Measurements from ENCODE around the gene KCNV2.

DNA sequence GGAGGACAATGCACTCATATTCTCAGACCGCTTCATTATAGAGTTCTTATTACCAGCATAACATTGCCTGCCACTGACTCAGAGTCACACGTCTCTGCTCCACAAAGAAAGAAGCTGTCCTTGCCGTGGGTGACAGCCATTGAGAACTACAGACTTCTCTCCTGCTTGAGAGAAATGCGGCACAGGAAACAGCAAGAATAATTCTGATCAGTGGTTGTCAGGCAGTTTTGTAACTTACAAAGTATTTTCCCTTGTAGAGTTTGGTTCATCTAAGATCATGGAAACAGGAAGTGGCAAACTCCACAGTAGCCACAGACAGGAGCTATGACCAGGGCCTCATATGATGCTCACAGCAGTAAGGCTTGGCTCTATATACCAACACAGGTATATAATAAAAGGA, 47.0 kb downstream of the KCNV2 start:
- TF ChIP-seq, protein P1, sequence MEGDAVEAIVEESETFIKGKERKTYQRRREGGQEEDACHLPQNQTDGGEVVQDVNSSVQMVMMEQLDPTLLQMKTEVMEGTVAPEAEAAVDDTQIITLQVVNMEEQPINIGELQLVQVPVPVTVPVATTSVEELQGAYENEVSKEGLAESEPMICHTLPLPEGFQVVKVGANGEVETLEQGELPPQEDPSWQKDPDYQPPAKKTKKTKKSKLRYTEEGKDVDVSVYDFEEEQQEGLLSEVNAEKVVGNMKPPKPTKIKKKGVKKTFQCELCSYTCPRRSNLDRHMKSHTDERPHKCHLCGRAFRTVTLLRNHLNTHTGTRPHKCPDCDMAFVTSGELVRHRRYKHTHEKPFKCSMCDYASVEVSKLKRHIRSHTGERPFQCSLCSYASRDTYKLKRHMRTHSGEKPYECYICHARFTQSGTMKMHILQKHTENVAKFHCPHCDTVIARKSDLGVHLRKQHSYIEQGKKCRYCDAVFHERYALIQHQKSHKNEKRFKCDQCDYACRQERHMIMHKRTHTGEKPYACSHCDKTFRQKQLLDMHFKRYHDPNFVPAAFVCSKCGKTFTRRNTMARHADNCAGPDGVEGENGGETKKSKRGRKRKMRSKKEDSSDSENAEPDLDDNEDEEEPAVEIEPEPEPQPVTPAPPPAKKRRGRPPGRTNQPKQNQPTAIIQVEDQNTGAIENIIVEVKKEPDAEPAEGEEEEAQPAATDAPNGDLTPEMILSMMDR (IDR thresholded peaks at IDR 0.05; ENCODE audit: insufficient read depth, low read length, poor library complexity, severe bottlenecking): no peak
- TF ChIP-seq EZH2phosphoT487 (conservative IDR thresholded peaks at IDR 0.05; ENCODE audit: low read length): no peak

Data from SU-DHL-6 (cell line).